ENCODE results near the gene PIGU. TPM values are rescaled to one million over a fixed set of nuclear protein-coding genes. Genes with fewer than 3 reads are reported as not detected.

Gene PIGU
- total and polyA plus RNA-seq, 2 donors (not counting 1 experiment from before 2014, with no cell fraction given), result 6.4 to 42.6 TPM

GRCh38 chr20:34582911-34583310 is 94.0 kb downstream of the PIGU start:
- no peaks in the 10 kb centered on the region for H3K27me3 ChIP-seq (ENCODE audit: control insufficient read depth, insufficient read depth, low read length)
- TF ChIP-seq EZH2 (IDR thresholded peaks at IDR 0.05; ENCODE audit: low read length, missing control alignments), result no peak
- no peak for TF ChIP-seq CTCF (conservative IDR thresholded peaks at IDR 0.05 in 1 of 2, IDR thresholded peaks at IDR 0.05 in 1 of 2; ENCODE audit: low read depth in 1 of 2, low read length in 2 of 2)
- peaks cover 14% of the 10 kb centered on the region for H3K4me1 ChIP-seq (ENCODE audit: control insufficient read depth, extremely low read depth, insufficient read depth, low read length)
- no peak overlapping the region for H3K9ac ChIP-seq (ENCODE audit: insufficient read depth, low read length)
- H3K79me2 ChIP-seq (ENCODE audit: control insufficient read depth, insufficient read depth, low read length), result no peaks in the 10 kb centered on the region
- H3K27ac ChIP-seq (ENCODE audit: insufficient read depth, low read length), result no peak overlapping the region
- peak; percentile 25 to 41 for DNase-seq (ENCODE audit: low read depth in 2 of 2)
- no peaks in the 10 kb centered on the region for H3K36me3 ChIP-seq (ENCODE audit: control insufficient read depth, insufficient read depth, low read length)
- H3K9me3 ChIP-seq (ENCODE audit: control insufficient read depth, insufficient read depth, low read depth, low read length), result no peaks in the 10 kb centered on the region
- no peaks in the 10 kb centered on the region for H4K20me1 ChIP-seq (ENCODE audit: control insufficient read depth, extremely low read depth, insufficient read depth, low read length)
- H3K4me3 ChIP-seq (replicated peaks in 1 of 4; ENCODE audit: control extremely low read depth in 1 of 4, insufficient read depth in 1 of 4, low read depth in 3 of 4, low read length in 4 of 4), result no peak overlapping the region
- no peak overlapping the region for H2AFZ ChIP-seq (ENCODE audit: low read length)
- no peak overlapping the region for H3K4me2 ChIP-seq (ENCODE audit: extremely low read depth, insufficient read depth, low read length)

- Histone ChIP-seq H3K79me2 (ENCODE audit: control insufficient read depth, insufficient read depth, low read length) (no peaks in the 10 kb centered on the region), H4K20me1 (ENCODE audit: control insufficient read depth, extremely low read depth, insufficient read depth, low read length) (no peaks in the 10 kb centered on the region)
Observed at GRCh38 chr20:34582221-34582620, 94.7 kb downstream of the PIGU start.

GRCh38 chr20:34581341-34582184 is 95.3 kb downstream of the PIGU start:
- Histone ChIP-seq H3K9me3 (ENCODE audit: control insufficient read depth, insufficient read depth, low read depth, low read length) (no peaks in the 10 kb centered on the region), H3K9ac (ENCODE audit: insufficient read depth, low read length) (no peak overlapping the region), H3K27ac (ENCODE audit: insufficient read depth, low read length) (no peak overlapping the region), H3K4me1 (ENCODE audit: control insufficient read depth, extremely low read depth, insufficient read depth, low read length) (peaks cover 14% of the 10 kb centered on the region), H3K27me3 (ENCODE audit: control insufficient read depth, insufficient read depth, low read length) (no peaks in the 10 kb centered on the region), H4K20me1 (ENCODE audit: control insufficient read depth, extremely low read depth, insufficient read depth, low read length) (no peaks in the 10 kb centered on the region), H3K79me2 (ENCODE audit: control insufficient read depth, insufficient read depth, low read length) (no peaks in the 10 kb centered on the region), H3K4me2 (ENCODE audit: extremely low read depth, insufficient read depth, low read length) (no peak overlapping the region), H3K36me3 (ENCODE audit: control insufficient read depth, insufficient read depth, low read length) (no peaks in the 10 kb centered on the region), H2AFZ (ENCODE audit: low read length) (no peak overlapping the region), H3K4me3 (replicated peaks in 1 of 4; ENCODE audit: control extremely low read depth in 1 of 4, insufficient read depth in 1 of 4, low read depth in 3 of 4, low read length in 4 of 4) (no peak overlapping the region)
- DNase-seq (ENCODE audit: low read depth in 2 of 2), result peak; percentile 66 to 69
- TF ChIP-seq CTCF (conservative IDR thresholded peaks at IDR 0.05 in 1 of 2, IDR thresholded peaks at IDR 0.05 in 1 of 2; ENCODE audit: low read depth in 1 of 2, low read length in 2 of 2) (no peak), EZH2 (IDR thresholded peaks at IDR 0.05; ENCODE audit: low read length, missing control alignments) (no peak)

More at GRCh38 chr20:34582221-34582620, 94.7 kb downstream of the PIGU start:
- H3K4me2 ChIP-seq (ENCODE audit: extremely low read depth, insufficient read depth, low read length), result no peak overlapping the region
- no peaks in the 10 kb centered on the region for H3K27me3 ChIP-seq (ENCODE audit: control insufficient read depth, insufficient read depth, low read length)
- H3K9ac ChIP-seq (ENCODE audit: insufficient read depth, low read length), result no peak overlapping the region
- peaks cover 14% of the 10 kb centered on the region for H3K4me1 ChIP-seq (ENCODE audit: control insufficient read depth, extremely low read depth, insufficient read depth, low read length)
- no peak for DNase-seq (ENCODE audit: low read depth in 2 of 2)
- no peak overlapping the region for H3K27ac ChIP-seq (ENCODE audit: insufficient read depth, low read length)
- H3K4me3 ChIP-seq (replicated peaks in 1 of 4; ENCODE audit: control extremely low read depth in 1 of 4, insufficient read depth in 1 of 4, low read depth in 3 of 4, low read length in 4 of 4), result no peak overlapping the region
- no peak overlapping the region for H2AFZ ChIP-seq (ENCODE audit: low read length)
- no peaks in the 10 kb centered on the region for H3K9me3 ChIP-seq (ENCODE audit: control insufficient read depth, insufficient read depth, low read depth, low read length)
- no peak for TF ChIP-seq CTCF (conservative IDR thresholded peaks at IDR 0.05 in 1 of 2, IDR thresholded peaks at IDR 0.05 in 1 of 2; ENCODE audit: low read depth in 1 of 2, low read length in 2 of 2)
- no peaks in the 10 kb centered on the region for H3K36me3 ChIP-seq (ENCODE audit: control insufficient read depth, insufficient read depth, low read length)
